Activated CD8-positive, alpha-beta T cell treated with anti-CD3 and anti-CD28 coated beads for 36 hours (primary cell): ENCODE data around the gene MFAP3L. TPM values are rescaled to one million over a fixed set of nuclear protein-coding genes. Genes with fewer than 3 reads are reported as not detected.

ENCODE experiments used
- ATAC-seq: fragments of 200-7000 bp; cut with Tn5 transposase; one replicate; pipeline ENCODE4 v1.10.0; 2021; ENCODE audit warnings: mild to moderate bottlenecking, moderate library complexity
- CTCF ChIA-PET: fragments of 350-600 bp; sonication (Branson Sonifier 250); formaldehyde crosslinking; loops from one replicate; lab custom pipeline; 2021; ENCODE audit warnings: antibody characterized with exemption; lab: Charles Lee
- POLR2A ChIA-PET: fragments of 350-600 bp; sonication (Branson Sonifier 250); formaldehyde crosslinking; loops from one replicate; lab custom pipeline; 2021; ENCODE audit warnings: antibody characterized with exemption; lab: Charles Lee
- DNase-seq: peaks from one replicate; pipeline ENCODE4 v3.0.0-alpha.2; 2020
- H3K27ac Mint-ChIP-seq: one replicate; pipeline ENCODE4 v1.8.0; 2021; ENCODE audit warnings: mild to moderate bottlenecking, mixed read lengths
- H3K27me3 Mint-ChIP-seq: one replicate; pipeline ENCODE4 v1.8.0; 2021; ENCODE audit warnings: mixed read lengths
- H3K36me3 Mint-ChIP-seq: one replicate; pipeline ENCODE4 v1.8.0; 2021; ENCODE audit warnings: low read depth, mixed read lengths
- H3K4me1 Mint-ChIP-seq: one replicate; pipeline ENCODE4 v1.8.0; 2021; ENCODE audit warnings: low read depth, mixed read lengths
- H3K4me3 Mint-ChIP-seq: one replicate; pipeline ENCODE4 v1.8.0; 2021; ENCODE audit warnings: mild to moderate bottlenecking, moderate library complexity, mixed read lengths
- H3K9me3 Mint-ChIP-seq: one replicate; pipeline ENCODE4 v1.8.0; 2021; ENCODE audit warnings: mixed read lengths
- intact Hi-C: fragments of 100-400 bp; cut with micrococcal nuclease; formaldehyde crosslinking; loops from one replicate; pipeline ENCODE4 v1.10.0; 2022
- total RNA-seq, 2 experiments: library from RNA; stranded (reverse); gene quantifications; one replicate each; pipeline ENCODE4 v1.2.3, GENCODE V29; 2021
- TF ChIP-seq, protein P1 (sequence below): fragments of 200-600 bp; IDR thresholded peaks from one replicate; pipeline ENCODE4 v1.8.0; 2022; ENCODE audit warnings: antibody characterized with exemption, mild to moderate bottlenecking

Gene MFAP3L
- total RNA-seq, 2 experiments from 2014 or later: 0.68 to 0.85 TPM

DNA sequence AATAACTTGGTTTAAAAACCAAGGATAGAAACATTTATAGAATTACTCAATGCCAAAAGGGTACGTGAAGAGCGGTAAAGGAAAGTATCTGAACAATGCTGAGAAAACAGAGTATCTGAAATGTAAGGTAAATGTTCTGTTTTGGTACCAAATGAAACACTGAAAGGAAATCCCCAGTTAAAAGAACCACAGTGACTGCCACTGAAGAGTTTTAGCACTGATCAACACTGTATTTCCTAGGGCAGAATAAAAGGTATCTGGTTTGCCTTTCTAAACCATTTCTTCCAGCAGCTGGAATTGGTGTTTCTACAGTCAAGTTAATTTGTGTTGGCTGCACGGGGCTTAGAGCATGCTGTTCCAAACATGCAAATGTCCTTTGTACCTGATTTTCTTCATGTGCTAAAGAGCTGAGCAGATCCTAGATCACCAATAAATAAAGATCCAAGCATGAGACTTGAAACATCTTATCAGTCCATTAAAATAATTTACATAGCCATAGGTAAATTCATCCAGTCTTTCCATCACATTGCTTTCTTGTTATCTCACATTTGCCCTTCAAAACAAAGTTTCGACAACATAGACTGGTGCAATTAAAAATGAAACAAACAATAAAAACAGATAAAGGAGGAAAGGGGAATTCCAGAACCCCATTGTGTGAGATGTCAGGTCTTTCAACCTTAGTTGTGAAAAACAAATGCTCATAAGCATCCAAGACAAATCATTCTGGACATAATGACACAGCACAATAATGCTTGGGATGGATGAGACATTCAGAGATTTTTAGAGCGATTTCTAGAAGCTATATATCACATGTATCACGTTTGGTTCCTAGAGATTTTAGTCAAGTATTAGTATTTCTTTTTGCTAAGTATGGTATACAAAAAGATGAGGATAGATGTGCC is 38.6 kb downstream of the MFAP3L start:
- CTCF ChIA-PET: interaction anchor here (0.6 to 1.0 kb wide), 2 partner anchors 176 to 177 kb away, joined by 3 read pairs; no protein-coding TSS in a partner anchor
- Mint-ChIP-seq H3K4me3 (no peak overlapping the region), H3K27ac (no peak overlapping the region), H3K4me1 (no peaks in the 10 kb centered on the region), H3K36me3 (no peaks in the 10 kb centered on the region), H3K27me3 (peaks cover 4% of the 10 kb centered on the region), H3K9me3 (no peaks in the 10 kb centered on the region)
- POLR2A ChIA-PET: no interaction called here
- intact Hi-C loops: no loop called here
- TF ChIP-seq, protein P1, sequence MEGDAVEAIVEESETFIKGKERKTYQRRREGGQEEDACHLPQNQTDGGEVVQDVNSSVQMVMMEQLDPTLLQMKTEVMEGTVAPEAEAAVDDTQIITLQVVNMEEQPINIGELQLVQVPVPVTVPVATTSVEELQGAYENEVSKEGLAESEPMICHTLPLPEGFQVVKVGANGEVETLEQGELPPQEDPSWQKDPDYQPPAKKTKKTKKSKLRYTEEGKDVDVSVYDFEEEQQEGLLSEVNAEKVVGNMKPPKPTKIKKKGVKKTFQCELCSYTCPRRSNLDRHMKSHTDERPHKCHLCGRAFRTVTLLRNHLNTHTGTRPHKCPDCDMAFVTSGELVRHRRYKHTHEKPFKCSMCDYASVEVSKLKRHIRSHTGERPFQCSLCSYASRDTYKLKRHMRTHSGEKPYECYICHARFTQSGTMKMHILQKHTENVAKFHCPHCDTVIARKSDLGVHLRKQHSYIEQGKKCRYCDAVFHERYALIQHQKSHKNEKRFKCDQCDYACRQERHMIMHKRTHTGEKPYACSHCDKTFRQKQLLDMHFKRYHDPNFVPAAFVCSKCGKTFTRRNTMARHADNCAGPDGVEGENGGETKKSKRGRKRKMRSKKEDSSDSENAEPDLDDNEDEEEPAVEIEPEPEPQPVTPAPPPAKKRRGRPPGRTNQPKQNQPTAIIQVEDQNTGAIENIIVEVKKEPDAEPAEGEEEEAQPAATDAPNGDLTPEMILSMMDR: no peak
- ATAC-seq: no peak
- DNase-seq: no peak

GRCh38 chr4:169986369-169986768 is 39.8 kb downstream of the MFAP3L start:
- no peak for DNase-seq
- Mint-ChIP-seq H3K4me3 (no peak overlapping the region), H3K9me3 (no peaks in the 10 kb centered on the region), H3K27me3 (peaks cover 8% of the 10 kb centered on the region), H3K27ac (no peak overlapping the region), H3K4me1 (no peaks in the 10 kb centered on the region), H3K36me3 (no peaks in the 10 kb centered on the region)
- no peak for ATAC-seq
- intact Hi-C loops: no loop called here
- ChIA-PET CTCF (interaction anchor here (1.3 kb wide), 1 partner anchor 28 kb away, joined by 3 read pairs; no protein-coding TSS in a partner anchor), POLR2A (no interaction called here)
- TF ChIP-seq, protein P1: no peak

GRCh38 chr4:169985881-169986280 is 40.3 kb downstream of the MFAP3L start:
- CTCF ChIA-PET: interaction anchor here (1.3 kb wide), 1 partner anchor 27 kb away, joined by 3 read pairs; no protein-coding TSS in a partner anchor
- Mint-ChIP-seq H3K27me3 (peaks cover 9% of the 10 kb centered on the region), H3K36me3 (no peaks in the 10 kb centered on the region), H3K27ac (no peak overlapping the region), H3K9me3 (no peaks in the 10 kb centered on the region), H3K4me3 (no peak overlapping the region), H3K4me1 (no peaks in the 10 kb centered on the region)
- TF ChIP-seq, protein P1: no peak
- ATAC-seq: no peak
- DNase-seq: no peak
- intact Hi-C loops: no loop called here
- POLR2A ChIA-PET: interaction anchor here (0.6 kb wide), 1 partner anchor 326 kb away, joined by 3 read pairs; no protein-coding TSS in a partner anchor

DNA sequence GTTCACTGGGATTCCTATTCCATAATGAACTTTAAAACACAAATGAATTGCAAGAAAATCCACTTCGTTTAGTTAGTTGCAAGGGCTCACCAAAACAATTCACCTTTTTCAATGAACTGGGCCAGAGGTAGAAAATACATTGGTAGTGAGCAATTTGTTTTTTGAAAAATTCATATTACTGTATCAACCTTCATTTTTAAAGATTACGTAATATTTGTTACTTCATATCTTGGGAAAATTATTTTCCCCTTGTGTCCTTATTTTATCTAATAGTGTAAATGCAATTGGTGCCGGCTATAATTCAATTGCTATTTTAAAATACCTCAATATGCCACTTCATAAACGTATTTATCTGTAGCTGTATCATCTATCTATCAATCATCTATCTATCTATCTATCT is 41.5 kb downstream of the MFAP3L start:
- intact Hi-C loops: no loop called here
- ChIA-PET POLR2A (no interaction called here), CTCF (interaction anchor here (1.3 kb wide), 1 partner anchor 26 kb away, joined by 3 read pairs; no protein-coding TSS in a partner anchor)
- no peaks in the 10 kb centered on the region for H3K9me3 Mint-ChIP-seq
- TF ChIP-seq, protein P1: no peak
- ATAC-seq (no peak), DNase-seq (no peak)
- H3K27ac Mint-ChIP-seq: no peak overlapping the region
- no peak overlapping the region for H3K4me3 Mint-ChIP-seq
- H3K4me1 Mint-ChIP-seq: no peaks in the 10 kb centered on the region
- H3K27me3 Mint-ChIP-seq: peaks cover 9% of the 10 kb centered on the region
- no peaks in the 10 kb centered on the region for H3K36me3 Mint-ChIP-seq

DNA sequence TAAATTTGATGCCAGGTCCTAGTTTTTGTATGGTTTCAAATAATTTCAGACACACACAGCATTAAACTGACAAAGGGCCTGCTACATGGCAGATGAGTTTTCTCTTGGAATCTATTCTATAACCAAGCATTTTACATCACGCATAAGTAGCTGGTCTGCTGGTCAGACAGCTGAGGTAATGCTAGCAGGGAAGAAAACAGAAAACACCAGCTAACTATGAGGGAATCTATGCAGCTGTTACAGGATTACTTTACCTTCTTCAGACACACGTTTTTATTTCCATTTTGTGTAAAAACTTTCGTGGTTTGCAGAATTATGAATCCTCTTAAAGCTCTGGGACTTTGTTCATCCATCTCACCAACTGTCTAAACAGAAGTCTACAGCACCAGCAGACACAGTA is 42.0 kb downstream of the MFAP3L start:
- intact Hi-C loops: no loop called here
- ATAC-seq (no peak), DNase-seq (no peak)
- Mint-ChIP-seq H3K9me3 (no peaks in the 10 kb centered on the region), H3K4me3 (no peak overlapping the region), H3K36me3 (no peaks in the 10 kb centered on the region), H3K27ac (no peak overlapping the region), H3K4me1 (no peaks in the 10 kb centered on the region), H3K27me3 (peaks cover 9% of the 10 kb centered on the region)
- ChIA-PET POLR2A (interaction anchor here (0.6 kb wide), 1 partner anchor 66 kb away, joined by 3 read pairs; no protein-coding TSS in a partner anchor), CTCF (no interaction called here)
- TF ChIP-seq, protein P1: no peak
